ENCODE results near the gene SRPX2. TPM values are rescaled to one million over a fixed set of nuclear protein-coding genes. Genes with fewer than 3 reads are reported as not detected.

SRPX2 gene
- total and polyA plus RNA-seq, 2 of the 13 experiments (the other 11 are each of a cell fraction or from before 2014, with no cell fraction given): 1.5 to 6.7 TPM

- TF ChIP-seq ZXDC (CRISPR knock-in tag; IDR thresholded peaks at IDR 0.05) (no peak), ZNF598 (CRISPR knock-in tag; IDR thresholded peaks at IDR 0.05; ENCODE audit: borderline replicate concordance) (no peak), ZNF407 (CRISPR knock-in tag; IDR thresholded peaks at IDR 0.05; ENCODE audit: not compliant biosample characterization) (no peak), ZNF776 (CRISPR knock-in tag; IDR thresholded peaks at IDR 0.05) (no peak), ETS1 (CRISPR knock-in tag; IDR thresholded peaks at IDR 0.05) (no peak), SALL2 (CRISPR knock-in tag; IDR thresholded peaks at IDR 0.05) (no peak), TSC22D2 (CRISPR knock-in tag; IDR thresholded peaks at IDR 0.05; ENCODE audit: borderline replicate concordance) (no peak), ZNF766 (CRISPR knock-in tag; IDR thresholded peaks at IDR 0.05; ENCODE audit: borderline replicate concordance) (no peak), TFAP4 (IDR thresholded peaks at IDR 0.05; ENCODE audit: borderline replicate concordance, low read depth) (peak; percentile 72; the same call in 1 of the 2 replicates), ZNF709 (CRISPR knock-in tag; IDR thresholded peaks at IDR 0.05) (no peak), ZNF780A (CRISPR knock-in tag; IDR thresholded peaks at IDR 0.05) (no peak), RELA (CRISPR knock-in tag; IDR thresholded peaks at IDR 0.05) (no peak), ZFAT (CRISPR knock-in tag; conservative IDR thresholded peaks at IDR 0.05) (no peak), ZNF879 (CRISPR knock-in tag; IDR thresholded peaks at IDR 0.05) (no peak), PHF8 (CRISPR knock-in tag; IDR thresholded peaks at IDR 0.05) (no peak), NCOA5 (CRISPR knock-in tag; IDR thresholded peaks at IDR 0.05) (no peak)
Measured at GRCh38 chrX:100649550-100650356, 5.8 kb downstream of the SRPX2 start (continued).
